NB4 (cell line): ENCODE data around the gene FKBP15.

Source experiments
- DNase-seq: peaks from one replicate; pipeline ENCODE4 v3.0.0; 2010; ENCODE audit warnings: low read depth
- H3K4me3 ChIP-seq: one replicate; pipeline ENCODE4 v1.5.1; 2011; ENCODE audit warnings: mild to moderate bottlenecking, low read depth, low read length, moderate library complexity
- CTCF ChIP-seq: IDR thresholded peaks from one replicate; pipeline ENCODE4 v1.5.1; 2012; ENCODE audit warnings: low read depth, low read length
- MAX ChIP-seq: IDR thresholded peaks from 2 replicates; pipeline ENCODE4 v1.6.1; 2011; ENCODE audit warnings: low read depth, low read length
- MYC ChIP-seq: IDR thresholded peaks from 2 replicates; pipeline ENCODE4 v1.6.1; 2011; ENCODE audit warnings: low read depth, low read length
- POLR2A ChIP-seq: IDR thresholded peaks from 2 replicates; pipeline ENCODE4 v1.6.1; 2011; ENCODE audit warnings: mild to moderate bottlenecking; ENCODE audit not compliant: insufficient read length; ENCODE audit errors: extremely low read depth

Gene FKBP15

GRCh38 chr9:113227436-113227835, 6.4 kb upstream of the FKBP15 start:
- H3K4me3 ChIP-seq, result no peak overlapping the region
- no peak for DNase-seq
- no peak for TF ChIP-seq MAX
- TF ChIP-seq MYC, result no peak
- TF ChIP-seq CTCF, result no peak
- no peak for TF ChIP-seq POLR2A

GRCh38 chr9:113223963-113224362, 2.9 kb upstream of the FKBP15 start:
- H3K4me3 ChIP-seq, result no peak overlapping the region
- TF ChIP-seq MAX (no peak), POLR2A (no peak), MYC (no peak), CTCF (no peak)
- peak; percentile 7 for DNase-seq

GRCh38 chr9:113222482-113222841, 1.4 kb upstream of the FKBP15 start:
- peak overlapping the region; percentile 73 for H3K4me3 ChIP-seq
- TF ChIP-seq MAX (no peak), POLR2A (no peak), MYC (no peak), CTCF (no peak)
- peak; percentile 2 for DNase-seq

- no peak for TF ChIP-seq CTCF
- no peak for TF ChIP-seq POLR2A
- no peak for TF ChIP-seq MYC
- no peak for TF ChIP-seq MAX
- peak overlapping the region; percentile 73 for H3K4me3 ChIP-seq
- DNase-seq, result no peak
Measured at GRCh38 chr9:113221800-113222481, 864 bp upstream of the FKBP15 start.

GRCh38 chr9:113220467-113221002, 542 bp downstream of the FKBP15 start:
- no peak for DNase-seq
- TF ChIP-seq POLR2A (no peak), MAX (0 out of 2 replicates have a peak, but pooled peaks have one; percentile 17)
- peak overlapping the region; percentile 85 for H3K4me3 ChIP-seq

GRCh38 chr9:113219969-113220368, 1.1 kb downstream of the FKBP15 start:
- H3K4me3 ChIP-seq, result peak overlapping the region; percentile 85
- peak; percentile 63 for DNase-seq
- TF ChIP-seq MAX, result 0 out of 2 replicates have a peak, but pooled peaks have one; percentile 27
- TF ChIP-seq CTCF, result no peak
- no peak for TF ChIP-seq POLR2A
- no peak for TF ChIP-seq MYC
